Right lobe of liver (tissue), 4 donors: Measurements from ENCODE around the gene NDUFA11.

Source experiments
- CTCF ChIP-seq, 4 donors: fragments of 200-600 bp in 3 of 4; fragments of 450-650 bp in 1 of 4; IDR thresholded peaks; one replicate each; pipeline versions ENCODE4 v1.5.1 to v1.8.0; 2016 to 2022; ENCODE audit warnings: antibody characterized with exemption in 4 of 4, mild to moderate bottlenecking in 2 of 4
- POLR2A ChIP-seq: fragments of 450-650 bp; IDR thresholded peaks from one replicate; pipeline ENCODE4 v1.6.1; 2017; ENCODE audit warnings: antibody characterized with exemption, mild to moderate bottlenecking
- donor health status: DM: no; HTN: no; CAD: no.
- donor health status: DM: no; HTN: no; CAD: no.
- donor health status: DM: no; HTN: yes; CAD: no.

- TF ChIP-seq CTCF (IDR thresholded peaks at IDR 0.05) (no peak), POLR2A (no peak)
These were observed 22.9 kb downstream of the NDUFA11 start for GRCh38 chr19:5880604-5881078.
